HepG2 (cell line): ENCODE data around the gene FSIP1. TPM values are rescaled to one million over a fixed set of nuclear protein-coding genes. Genes with fewer than 3 reads are reported as not detected.
A peak's percentile ranks its signal among the peaks of the same experiment; 100 is the strongest.

ENCODE experiments used
- ATAC-seq: fragments of 200-7000 bp; cut with Tn5 transposase; 3 replicates; pipeline ENCODE4 v1.9.1; 2020; ENCODE audit warnings: mild to moderate bottlenecking, moderate library complexity
- BruUV-seq: library from RNA; stranded (reverse); fragments of 400-500 nt; replicated peaks from 2 replicates; lab custom pipeline; 2021; lab: Mats Ljungman, UMichigan
- CTCF ChIA-PET: fragments of 300-600 bp; formaldehyde crosslinking; extraction: SDS; loops from one replicate; lab custom pipeline; 2021; ENCODE audit warnings: low total read pairs, inconsistent platforms, low intra/inter-chr PET ratio; lab: Yijun Ruan, JAX
- POLR2A ChIA-PET: fragments of 350-600 bp; sonication (Branson Sonifier 250); formaldehyde crosslinking; loops from one replicate; lab custom pipeline; 2020; ENCODE audit warnings: antibody characterized with exemption, inconsistent platforms; lab: Yijun Ruan, JAX
- DNase-seq: peaks from one replicate; pipeline ENCODE4 v3.0.0-alpha.2; 2015; ENCODE audit warnings: low spot score
- FAIRE-seq: peaks from 3 replicates; lab custom pipeline; 2011; peaks lifted over from hg19 to GRCh38; lab: Jason Lieb, UNC
- H2AFZ ChIP-seq: one replicate; pipeline ENCODE4 v1.6.1; 2011; ENCODE audit warnings: low read length, inconsistent platforms
- H3K27ac ChIP-seq: fragments of 300-600 bp; 3 replicates; pipeline ENCODE4 v1.8.0; 2011; ENCODE audit warnings: mixed run types, mild to moderate bottlenecking, mixed read lengths, low read length, inconsistent platforms; ENCODE audit not compliant: insufficient read depth; ENCODE audit errors: extremely low read length
- H3K27me3 ChIP-seq, 2 experiments: fragments of 200-600 bp in 1 of 2; 2 replicates in 1 of 2; 3 replicates in 1 of 2; pipeline versions ENCODE4 v1.6.0 to v1.8.0; 2011; ENCODE audit warnings: low read length in 2 of 2, mild to moderate bottlenecking in 2 of 2, moderate library complexity in 2 of 2, inconsistent platforms in 1 of 2; ENCODE audit not compliant: insufficient read depth in 2 of 2, control insufficient read depth in 1 of 2
- H3K36me3 ChIP-seq, 2 experiments: fragments of 200-600 bp in 1 of 2; replicated peaks in 1 of 2; 2 replicates in 1 of 2; 3 replicates in 1 of 2; pipeline versions ENCODE4 v1.5.1 to v1.8.0; 2011; ENCODE audit warnings: low read length in 2 of 2, inconsistent platforms in 1 of 2; ENCODE audit not compliant: insufficient read depth in 2 of 2, control insufficient read depth in 1 of 2
- H3K4me1 ChIP-seq: 2 replicates; pipeline ENCODE4 v1.5.1; 2012; ENCODE audit warnings: low read length, inconsistent platforms; ENCODE audit not compliant: insufficient read depth
- H3K4me2 ChIP-seq: 2 replicates; pipeline ENCODE4 v1.6.0; 2011; ENCODE audit warnings: low read depth, low read length, inconsistent platforms
- H3K4me3 ChIP-seq, 3 experiments: fragments of 200-600 bp in 1 of 3; sonication (generic), shearing (Covaris generic) in 1 of 3; replicated peaks in 1 of 3; 2 replicates each; pipeline ENCODE4 v1.5.1; 2011 to 2016; ENCODE audit warnings: low read length in 3 of 3, inconsistent platforms in 2 of 3, low read depth in 2 of 3, mild to moderate bottlenecking in 2 of 3, control low read depth in 1 of 3, mixed read lengths in 1 of 3; ENCODE audit not compliant: insufficient read depth in 1 of 3
- H3K79me2 ChIP-seq: one replicate; pipeline ENCODE4 v1.6.1; 2011; ENCODE audit warnings: low read length, inconsistent platforms; ENCODE audit not compliant: insufficient read depth
- H3K9ac ChIP-seq: 2 replicates; pipeline ENCODE4 v1.6.0; 2011; ENCODE audit warnings: mild to moderate bottlenecking, low read depth, low read length, inconsistent platforms; ENCODE audit not compliant: insufficient read depth
- H3K9me3 ChIP-seq: 2 replicates; pipeline ENCODE4 v1.5.1; 2012; ENCODE audit warnings: mild to moderate bottlenecking, low read length
- H4K20me1 ChIP-seq: 2 replicates; pipeline ENCODE4 v1.6.0; 2011; ENCODE audit warnings: inconsistent platforms, mild to moderate bottlenecking, low read length, moderate library complexity; ENCODE audit not compliant: insufficient read depth
- CTCF ChIP-seq: sonication (generic); formaldehyde crosslinking; IDR thresholded peaks from 2 replicates; pipeline ENCODE4 v1.5.0; 2020; ENCODE audit warnings: mild to moderate bottlenecking, missing genetic modification reagents, moderate library complexity
- ELF3 ChIP-seq: IDR thresholded peaks from 2 replicates; pipeline ENCODE4 v1.6.1; 2016; ENCODE audit warnings: missing genetic modification reagents, missing compliant biosample characterization
- HNF4A ChIP-seq: sonication (generic); formaldehyde crosslinking; IDR thresholded peaks from 2 replicates; pipeline ENCODE4 v1.4.0; 2020; ENCODE audit warnings: missing genetic modification reagents
- KAT8 ChIP-seq: IDR thresholded peaks from 2 replicates; pipeline ENCODE4 v1.6.1; 2016; ENCODE audit warnings: missing genetic modification reagents, missing compliant biosample characterization
- NFE2L2 ChIP-seq: fragments of 150-350 bp; IDR thresholded peaks from 2 replicates; pipeline ENCODE4 v1.6.1; 2014; ENCODE audit warnings: low read length
- NPAS2 ChIP-seq: sonication (generic); formaldehyde crosslinking; IDR thresholded peaks from 2 replicates; pipeline ENCODE4 v1.8.0; 2022; ENCODE audit warnings: mild to moderate bottlenecking, missing genetic modification reagents, borderline replicate concordance
- POLR2G ChIP-seq: fragments of 200-400 bp; formaldehyde crosslinking; IDR thresholded peaks from 2 replicates; pipeline ENCODE4 v1.6.1; 2018; ENCODE audit warnings: mild to moderate bottlenecking, low read depth, low read length, moderate library complexity
- RFXANK ChIP-seq: IDR thresholded peaks from 2 replicates; pipeline ENCODE4 v1.6.1; 2016
- RXRB ChIP-seq: IDR thresholded peaks from 2 replicates; pipeline ENCODE4 v1.6.1; 2016; ENCODE audit warnings: borderline replicate concordance, missing genetic modification reagents, missing compliant biosample characterization
- SIX1 ChIP-seq: sonication (generic); formaldehyde crosslinking; IDR thresholded peaks from 2 replicates; pipeline ENCODE4 v1.4.0; 2020; ENCODE audit warnings: missing genetic modification reagents, borderline replicate concordance
- SMC3 ChIP-seq: IDR thresholded peaks from 2 replicates; pipeline ENCODE4 v1.6.1; 2011; ENCODE audit warnings: low read length, improper control_type of control experiment
- STAG1 ChIP-seq: sonication (generic); formaldehyde crosslinking; IDR thresholded peaks from 2 replicates; pipeline ENCODE4 v1.4.0; 2020; ENCODE audit warnings: missing genetic modification reagents
- ZC3H13 ChIP-seq: sonication (generic); formaldehyde crosslinking; IDR thresholded peaks from 2 replicates; pipeline ENCODE4 v1.8.1; 2023; ENCODE audit warnings: mild to moderate bottlenecking, missing genetic modification reagents, moderate library complexity
- ZC3H4 ChIP-seq: sonication (generic); formaldehyde crosslinking; IDR thresholded peaks from 2 replicates; pipeline ENCODE4 v1.4.0; 2020; ENCODE audit warnings: missing genetic modification reagents, borderline replicate concordance
- ZNF333 ChIP-seq: sonication (generic); formaldehyde crosslinking; IDR thresholded peaks from 2 replicates; pipeline ENCODE4 v1.4.0; 2020; ENCODE audit warnings: mild to moderate bottlenecking, missing genetic modification reagents, borderline replicate concordance
- ZNF335 ChIP-seq: sonication (generic); formaldehyde crosslinking; IDR thresholded peaks from 2 replicates; pipeline ENCODE4 v1.4.0; 2020; ENCODE audit warnings: missing genetic modification reagents
- ZNF792 ChIP-seq: IDR thresholded peaks from 2 replicates; pipeline ENCODE4 v1.6.1; 2016
- ZNF800 ChIP-seq: sonication (generic); formaldehyde crosslinking; IDR thresholded peaks from 2 replicates; pipeline ENCODE4 v1.4.0; 2020; ENCODE audit warnings: missing genetic modification reagents
- WGBS: methylation state at CpG from one replicate; pipeline ENCODE4 v1.1.6; 2017; ENCODE audit warnings: low lambda C conversion rate; 5-methylcytosine and 5-hydroxymethylcytosine counted together
- in situ Hi-C: cut with HindIII; loops from 2 replicates; pipeline ENCODE4 v1.10.0; 2017; ENCODE audit warnings: low pct_unique_long_range_greater_than_20kb; ENCODE audit not compliant: extremely low pct_ligation_motif_present
- intact Hi-C: fragments of 100-400 bp; cut with micrococcal nuclease; formaldehyde crosslinking; loops from one replicate; pipeline ENCODE4 v1.10.0; 2022; ENCODE audit not compliant: unreplicated experiment
- polyA plus RNA-seq, 8 experiments: library from polyadenylated mRNA; depleted of rRNA in 3 of 8; stranded (reverse) in 7 of 8; unstranded in 1 of 8; fragments of >200 nt; fragmentation: Illumina TruSeq in 4 of 8; extraction: Trizol in 4 of 8; gene quantifications; 2 replicates each; pipeline versions ENCODE4 v1.2.1 to v1.2.3, GENCODE V29; 2011 to 2016; ENCODE audit warnings: low read depth in 4 of 8, missing spikeins in 1 of 8, mixed read lengths in 1 of 8; ENCODE audit not compliant: insufficient read depth in 1 of 8
- total RNA-seq, 5 experiments: library from RNA; depleted of rRNA; stranded (reverse); fragments of >200 nt; fragmentation: Illumina TruSeq; extraction: Trizol; gene quantifications; 2 replicates each; pipeline ENCODE4 v1.2.3, GENCODE V29; 2016; ENCODE audit warnings: low read depth in 1 of 5
- TF ChIP-seq, protein P1 (sequence below): IDR thresholded peaks from 2 replicates; pipeline ENCODE4 v1.6.1; 2016; ENCODE audit warnings: mild to moderate bottlenecking, missing biosample characterization, missing genetic modification reagents

The FSIP1 gene
- total and polyA plus RNA-seq, 2 of the 13 experiments (the other 11 are each of a cell fraction or from before 2014, with no cell fraction given) = 0.18 TPM; not detected in 1

GRCh38 chr15:39605146-39605545, 177.5 kb downstream of the FSIP1 start (continued):
- TF ChIP-seq ZNF800 (CRISPR knock-in tag) (no peak), HNF4A (CRISPR knock-in tag) (no peak)
- TF ChIP-seq, protein P1, sequence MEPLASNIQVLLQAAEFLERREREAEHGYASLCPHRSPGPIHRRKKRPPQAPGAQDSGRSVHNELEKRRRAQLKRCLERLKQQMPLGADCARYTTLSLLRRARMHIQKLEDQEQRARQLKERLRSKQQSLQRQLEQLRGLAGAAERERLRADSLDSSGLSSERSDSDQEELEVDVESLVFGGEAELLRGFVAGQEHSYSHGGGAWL = no peak

DNA sequence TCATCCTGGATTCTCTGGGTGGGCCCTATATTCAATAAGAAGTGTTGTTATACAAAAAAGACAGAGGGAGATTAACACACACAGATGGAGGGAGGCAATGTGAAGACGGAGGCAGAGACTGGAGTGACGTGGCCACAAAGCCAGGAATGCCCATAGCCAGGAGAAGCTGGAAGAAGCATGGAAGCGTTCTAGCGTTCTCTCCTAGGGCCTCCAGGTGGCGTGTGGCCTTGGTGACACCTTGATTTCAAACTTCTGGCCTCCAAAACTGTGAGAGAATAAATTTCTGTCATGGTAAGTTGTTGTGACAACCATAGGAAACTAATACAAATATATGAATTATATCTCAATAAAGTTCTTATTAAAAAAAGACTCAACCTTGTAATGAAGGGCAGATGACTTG, 180.5 kb downstream of the FSIP1 start:
- Histone ChIP-seq H3K9ac (no peak overlapping the region), H3K27ac (no peak overlapping the region), H2AFZ (no peak overlapping the region), H3K4me1 (no peaks in the 10 kb centered on the region), H3K9me3 (no peaks in the 10 kb centered on the region), H4K20me1 (no peaks in the 10 kb centered on the region), H3K4me3 (no peak overlapping the region), H3K27me3 (peaks cover 1 to 5% of the 10 kb centered on the region in 2 experiments; a peak in 2 of 5 replicates), H3K36me3 (no peaks in the 10 kb centered on the region), H3K4me2 (no peak overlapping the region), H3K79me2 (no peaks in the 10 kb centered on the region)
- intact Hi-C loops = loop anchor here (1.0 kb wide), 1 partner anchor 155 kb away; no protein-coding TSS in a partner anchor
- TF ChIP-seq RXRB (CRISPR knock-in tag) = no peak
- TF ChIP-seq ZNF335 (CRISPR knock-in tag) = no peak
- TF ChIP-seq ZC3H13 (CRISPR knock-in tag) = no peak
- TF ChIP-seq NFE2L2 = 0 out of 2 replicates have a peak, but pooled peaks have one; percentile 24
- no peak for TF ChIP-seq SIX1 (CRISPR knock-in tag)
- peak; percentile 54 for TF ChIP-seq STAG1
- TF ChIP-seq KAT8 (CRISPR knock-in tag) = no peak
- peak; percentile 49; the same call in 1 of the 2 replicates for TF ChIP-seq SMC3
- 0 out of 2 replicates have a peak, but pooled peaks have one; percentile 16 for TF ChIP-seq ELF3 (CRISPR knock-in tag)
- no peak for TF ChIP-seq ZC3H4
- TF ChIP-seq ZNF333 (CRISPR knock-in tag) = no peak
- TF ChIP-seq POLR2G = no peak
- no peak for TF ChIP-seq RFXANK
- no peak for TF ChIP-seq NPAS2 (CRISPR knock-in tag)
- no peak for TF ChIP-seq ZNF792
- TF ChIP-seq CTCF (CRISPR knock-in tag) = peak; percentile 65
- peak; percentile 56 for FAIRE-seq
- in situ Hi-C loops = loop anchor here (10.0 kb wide), 1 partner anchor 163 kb away; no protein-coding TSS in a partner anchor
- peak; percentile 40 for DNase-seq
- POLR2A ChIA-PET = no interaction called here
- no TSS peak for BruUV-seq
- CTCF ChIA-PET = interaction anchor here (1.6 kb wide), 1 partner anchor 155 kb away, joined by 5 read pairs; no protein-coding TSS in a partner anchor
- ATAC-seq = peak; percentile 83
- WGBS = 12% methylated on average over 5 of the region's 5 CpGs
